GM15510 (cell line): ENCODE data around the gene ZNF74.

Experiments used
- POLR2A ChIP-seq: IDR thresholded peaks from 3 replicates; pipeline ENCODE4 v1.6.1; 2011; ENCODE audit warnings: borderline replicate concordance; ENCODE audit not compliant: insufficient read length; ENCODE audit errors: extremely low read depth

ZNF74 gene

GRCh38 chr22:20424932-20425565 lies 31.1 kb downstream of the ZNF74 start:
- no peak for TF ChIP-seq POLR2A

DNA sequence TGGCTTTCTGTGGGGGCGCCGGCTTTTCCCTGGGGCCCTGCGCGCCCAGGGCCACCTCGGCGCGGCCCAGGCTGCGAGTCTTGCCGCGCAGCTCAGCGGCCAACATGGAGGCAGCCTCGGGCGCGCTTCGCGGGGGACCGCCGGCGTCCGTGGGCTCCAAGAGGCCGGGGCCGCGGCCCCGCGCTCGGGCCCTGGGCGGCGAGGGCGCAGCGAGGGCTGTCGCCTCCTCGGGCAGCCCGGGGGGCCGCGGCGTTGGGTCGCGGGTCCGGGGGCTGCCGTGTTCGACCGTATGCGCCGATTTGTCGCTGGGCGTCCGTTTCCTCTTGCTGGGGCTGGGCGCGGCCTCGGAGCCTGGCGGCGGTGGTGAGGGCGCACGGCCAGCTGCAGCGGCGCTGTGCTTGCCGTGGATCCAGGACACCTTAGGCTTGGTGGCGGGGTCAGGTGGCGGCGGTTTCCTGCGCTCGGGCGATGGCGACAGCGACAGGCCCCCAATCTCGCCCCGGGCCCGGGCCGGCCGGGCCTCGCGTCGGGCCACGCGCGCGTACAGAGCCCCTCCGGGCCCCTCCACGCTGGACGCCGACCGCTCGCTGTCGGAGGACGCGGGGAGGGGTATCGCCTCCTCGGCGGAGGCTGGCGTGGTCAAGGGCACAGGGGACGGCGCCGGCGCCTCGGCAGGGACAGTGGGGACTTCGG lies 31.8 kb downstream of the ZNF74 start:
- no peak for TF ChIP-seq POLR2A

DNA sequence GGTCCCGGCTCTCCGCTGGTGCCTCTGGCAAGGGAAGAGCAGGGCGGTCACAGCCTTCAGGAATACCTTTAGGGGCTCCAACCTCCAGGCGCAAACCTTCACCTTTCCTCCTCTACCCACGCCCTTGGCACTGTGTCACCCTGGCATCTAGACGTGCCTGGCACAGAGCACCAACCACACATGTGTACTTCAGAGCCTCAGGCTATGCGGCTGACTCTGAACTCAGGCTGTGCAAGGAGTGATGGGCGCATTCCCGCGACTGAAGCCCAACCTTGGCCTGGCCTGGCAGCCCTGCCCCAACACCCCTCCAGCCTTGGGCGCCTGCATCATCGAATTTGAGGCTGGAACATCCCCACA lies 32.3 kb downstream of the ZNF74 start:
- no peak for TF ChIP-seq POLR2A

DNA sequence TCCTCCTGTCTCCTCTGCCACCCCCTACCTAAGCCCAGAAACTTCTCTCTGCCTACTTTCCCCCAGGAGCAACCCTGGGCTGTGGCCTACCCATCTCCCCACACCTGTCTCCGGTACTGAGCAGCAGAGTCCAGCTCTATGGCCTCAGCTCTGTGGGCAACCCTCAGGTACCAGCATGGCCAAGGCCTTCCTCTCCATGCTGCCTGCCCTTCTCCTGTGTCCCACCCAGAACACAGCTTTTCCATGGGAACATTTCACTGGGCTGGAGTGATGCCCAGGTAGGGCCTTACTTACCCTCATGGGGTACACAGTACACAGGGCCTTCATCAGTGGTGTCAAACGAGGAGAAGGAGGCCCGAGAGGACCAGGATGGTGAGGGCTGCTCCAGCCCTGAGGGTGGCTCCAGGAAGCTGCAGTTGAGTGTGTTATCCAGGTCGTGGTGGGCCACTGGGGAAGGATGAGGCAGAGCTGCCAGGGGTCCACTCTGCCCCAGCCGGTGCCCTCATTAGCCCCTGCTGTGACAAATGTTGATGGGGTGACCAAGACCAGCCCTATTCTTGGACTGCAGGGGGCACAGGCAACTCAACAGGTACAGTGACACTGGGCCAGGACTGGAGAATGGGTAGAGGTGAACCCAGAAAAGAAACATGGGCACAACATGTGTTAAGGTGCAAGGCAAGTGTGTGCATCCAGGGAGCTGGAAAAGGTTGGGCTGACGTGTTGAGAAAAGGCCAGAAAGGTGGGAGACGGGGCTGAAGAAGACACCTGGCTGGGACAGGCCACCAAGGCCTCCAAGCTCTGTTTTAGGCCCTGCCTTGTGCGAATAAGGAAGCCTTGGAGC lies 33.4 kb downstream of the ZNF74 start:
- TF ChIP-seq POLR2A, result no peak

DNA sequence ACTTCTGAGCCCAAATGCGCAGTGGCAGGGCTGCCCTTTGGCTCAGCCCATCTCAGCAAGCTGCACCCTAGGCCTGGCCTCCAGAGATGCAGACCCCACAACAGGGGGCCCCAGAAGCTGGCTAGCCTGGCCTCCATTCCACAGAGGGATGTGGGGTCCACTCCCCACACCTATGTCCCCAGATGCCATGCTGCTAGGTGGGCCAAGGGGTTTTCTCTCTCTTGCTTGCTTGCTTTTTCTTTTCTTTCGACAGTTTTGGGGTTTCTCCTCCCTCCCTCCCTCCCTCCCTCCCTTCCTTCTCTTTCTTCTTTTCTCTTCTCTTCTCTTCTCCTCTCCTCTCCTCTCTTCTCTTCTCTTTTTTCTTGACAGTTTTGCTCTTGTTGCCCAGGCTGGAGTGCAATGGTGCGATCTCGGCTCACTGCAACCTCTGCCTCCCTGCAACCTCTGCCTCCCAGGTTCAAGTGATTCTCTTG lies 34.0 kb downstream of the ZNF74 start:
- TF ChIP-seq POLR2A, result no peak

DNA sequence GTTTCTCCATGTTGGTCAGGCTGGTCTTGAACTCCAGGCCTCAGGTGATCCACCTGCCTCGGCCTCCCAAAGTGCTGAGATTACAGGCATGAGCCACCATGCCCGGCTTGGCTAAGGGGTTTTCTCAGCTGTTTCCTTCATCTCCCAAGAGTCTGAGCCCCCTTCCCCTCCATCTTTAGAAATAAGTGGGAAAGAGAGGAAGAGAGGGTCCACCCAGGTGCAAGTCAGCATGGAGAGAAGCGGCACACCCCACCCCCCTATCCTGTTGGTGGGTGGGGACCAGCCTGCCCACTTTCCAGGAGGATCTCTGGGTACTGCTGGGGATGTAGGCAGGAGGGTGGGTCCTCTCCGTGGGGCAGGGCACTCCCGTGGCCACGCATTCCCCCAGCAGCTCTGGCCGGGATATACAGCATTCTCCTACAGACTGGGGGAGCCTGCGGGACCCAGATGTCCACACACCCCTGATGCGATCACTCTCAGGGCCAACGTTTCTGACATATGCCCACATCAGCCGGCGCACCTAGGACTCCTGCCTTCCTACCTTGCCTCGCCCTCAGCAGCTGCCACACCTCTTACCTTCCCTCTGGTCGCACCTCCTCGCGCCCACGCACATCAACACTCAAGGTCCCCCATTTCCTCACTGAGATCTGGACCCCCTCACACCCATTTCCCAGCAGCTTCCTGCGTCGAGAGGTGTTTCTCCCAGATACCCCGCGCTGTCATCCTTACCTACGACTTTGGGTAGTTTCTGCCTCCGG lies 34.7 kb downstream of the ZNF74 start:
- TF ChIP-seq POLR2A, result no peak

GRCh38 chr22:20429254-20430100 lies 35.5 kb downstream of the ZNF74 start:
- no peak for TF ChIP-seq POLR2A

- no peak for TF ChIP-seq POLR2A
Measured at GRCh38 chr22:20430101-20430719, 36.3 kb downstream of the ZNF74 start.

DNA sequence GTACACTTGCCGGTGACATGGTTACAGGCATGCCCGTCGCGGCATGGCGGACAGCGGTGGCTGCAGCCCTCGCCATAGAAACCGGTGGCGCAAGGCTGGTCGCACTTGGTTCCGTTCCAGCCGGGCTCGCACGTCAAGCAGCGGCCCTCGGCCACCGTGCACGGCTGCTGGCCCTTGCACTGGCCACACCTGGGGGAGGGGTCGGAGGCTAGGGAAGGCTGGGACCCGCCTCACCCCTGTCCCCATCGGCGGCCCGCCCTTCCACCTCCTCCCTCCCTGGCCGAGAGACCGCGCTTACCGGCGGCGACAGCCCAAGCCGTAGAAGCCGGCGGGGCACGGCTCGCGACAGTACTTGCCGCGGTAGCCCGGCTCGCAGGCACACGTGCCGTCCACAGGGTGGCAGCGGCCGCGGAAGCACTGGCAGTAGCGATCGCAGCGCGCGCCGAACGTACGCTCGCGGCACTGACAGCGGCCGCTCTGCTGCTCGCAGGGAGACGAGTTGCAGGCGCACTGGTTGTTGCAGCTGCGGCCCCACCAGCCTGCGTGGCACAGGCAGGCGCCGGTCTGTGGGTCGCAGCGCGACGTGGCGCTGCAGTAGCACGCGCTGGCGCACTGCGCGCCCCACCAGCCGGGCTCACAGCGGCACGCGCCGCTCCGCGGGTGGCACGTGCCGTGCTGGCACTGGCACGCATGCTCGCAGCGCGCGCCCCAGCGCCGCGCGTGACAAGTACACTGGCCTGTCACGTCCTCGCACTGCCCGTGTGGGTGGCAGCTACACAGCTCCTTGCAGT lies 37.0 kb downstream of the ZNF74 start:
- TF ChIP-seq POLR2A, result no peak

GRCh38 chr22:20431511-20432192 lies 37.7 kb downstream of the ZNF74 start:
- no peak for TF ChIP-seq POLR2A

GRCh38 chr22:20432244-20432686 lies 38.3 kb downstream of the ZNF74 start:
- no peak for TF ChIP-seq POLR2A

- no peak for TF ChIP-seq POLR2A
Measured at GRCh38 chr22:20433191-20433590, 39.2 kb downstream of the ZNF74 start.
